GM12874 (cell line): ENCODE measurements around the gene ROPN1.

Experiments
- CTCF ChIP-seq: IDR thresholded peaks from 2 replicates; pipeline ENCODE4 v1.5.1; 2011; ENCODE audit warnings: low read depth, mild to moderate bottlenecking, control low read depth, low read length, moderate library complexity; ENCODE audit not compliant: insufficient read depth

ROPN1 gene

GRCh38 chr3:123971406-123971805, 20.5 kb downstream of the ROPN1 start:
- TF ChIP-seq CTCF: no peak

- TF ChIP-seq CTCF: no peak
Observed at GRCh38 chr3:123961508-123961856, 30.4 kb downstream of the ROPN1 start.

- no peak for TF ChIP-seq CTCF
Observed at GRCh38 chr3:123960781-123961507, 31.0 kb downstream of the ROPN1 start, which contains the start of gene CCDC14. CCDC14 (minus strand) TSS chr3:123961229; CDS start chr3:123961173, 56 bp downstream.

GRCh38 chr3:123953735-123954134, 38.2 kb downstream of the ROPN1 start:
- no peak for TF ChIP-seq CTCF

- TF ChIP-seq CTCF: no peak
Observed at GRCh38 chr3:123952844-123953520, 38.9 kb downstream of the ROPN1 start.

- TF ChIP-seq CTCF: no peak
Observed at GRCh38 chr3:123951522-123952447, 40.1 kb downstream of the ROPN1 start.

GRCh38 chr3:123949641-123950040, 42.3 kb downstream of the ROPN1 start:
- TF ChIP-seq CTCF: no peak
